Thyroid gland (tissue), 4 donors: ENCODE measurements around the gene EIF2B4.
A peak's percentile ranks its signal among the peaks of the same experiment; 100 is the strongest.

ENCODE experiments used
- CTCF ChIP-seq, 6 experiments: fragments of 200-600 bp in 3 of 6; fragments of 450-650 bp in 3 of 6; sonication (generic) in 3 of 6; IDR thresholded peaks; one replicate each; pipeline ENCODE4 v1.5.1; 2016 to 2019; ENCODE audit warnings: antibody characterized with exemption in 6 of 6, mild to moderate bottlenecking in 2 of 6, inconsistent platforms in 1 of 6, moderate library complexity in 1 of 6
- POLR2A ChIP-seq, 2 donors: fragments of 450-650 bp; IDR thresholded peaks; one replicate each; pipeline ENCODE4 v1.6.1; 2017; ENCODE audit warnings: antibody characterized with exemption in 2 of 2, mild to moderate bottlenecking in 2 of 2, moderate library complexity in 1 of 2

GRCh38 chr2:27407798-27408491, 37.8 kb upstream of the EIF2B4 start:
- no peak for TF ChIP-seq POLR2A (IDR thresholded peaks at IDR 0.05)
- TF ChIP-seq CTCF (IDR thresholded peaks at IDR 0.05): peak; percentile 31 to 60 (median 44)
